K562 (cell line): ENCODE data around the gene CAMK2B. TPM values are rescaled to one million over a fixed set of nuclear protein-coding genes. Genes with fewer than 3 reads are reported as not detected.
A peak's percentile ranks its signal among the peaks of the same experiment; 100 is the strongest.

Source experiments
- ARID4B ChIP-seq: sonication (generic); formaldehyde crosslinking; IDR thresholded peaks from 2 replicates; pipeline ENCODE4 v1.8.0; 2022; ENCODE audit warnings: mild to moderate bottlenecking, missing genetic modification reagents
- ATF3 ChIP-seq, 2 experiments: fragments of 450-650 bp in 1 of 2; sonication (generic) in 1 of 2; formaldehyde crosslinking in 1 of 2; IDR thresholded peaks in 1 of 2; conservative IDR thresholded peaks in 1 of 2; 2 replicates each; pipeline versions ENCODE4 v1.6.1 to v1.8.1; 2016 to 2023; ENCODE audit warnings: mild to moderate bottlenecking in 2 of 2, moderate library complexity in 2 of 2, inconsistent platforms in 1 of 2, missing genetic modification reagents in 1 of 2
- CREB5 ChIP-seq: fragments of 250-450 bp; sonication (Bioruptor Pico); IDR thresholded peaks from 2 replicates; pipeline ENCODE4 v1.5.0; 2020; ENCODE audit warnings: mild to moderate bottlenecking
- ETV1 ChIP-seq: fragments of 450-650 bp; conservative IDR thresholded peaks from 2 replicates; pipeline ENCODE4 v1.6.1; 2016; ENCODE audit warnings: missing genetic modification characterization, control low read depth, low read depth, missing compliant biosample characterization
- ETV5 ChIP-seq: sonication (generic); formaldehyde crosslinking; IDR thresholded peaks from 2 replicates; pipeline ENCODE4 v1.4.0; 2020; ENCODE audit warnings: low read depth, mild to moderate bottlenecking, missing genetic modification reagents
- FIP1L1 ChIP-seq: fragments of 200-400 bp; formaldehyde crosslinking; IDR thresholded peaks from 2 replicates; pipeline ENCODE4 v1.6.1; 2018; ENCODE audit warnings: mild to moderate bottlenecking, low read depth, low read length; ENCODE audit not compliant: poor library complexity, severe bottlenecking
- JUN ChIP-seq, 2 experiments: sonication (generic) in 1 of 2; formaldehyde crosslinking in 1 of 2; IDR thresholded peaks; 2 replicates each; pipeline versions ENCODE4 v1.6.1 to v1.8.0; 2012 to 2022; ENCODE audit warnings: borderline replicate concordance in 2 of 2, mild to moderate bottlenecking in 2 of 2, improper control_type of control experiment in 1 of 2, low read depth in 1 of 2, low read length in 1 of 2, missing genetic modification reagents in 1 of 2
- MECOM ChIP-seq: fragments of 250-450 bp; sonication (Bioruptor Pico); IDR thresholded peaks from 2 replicates; pipeline ENCODE4 v1.8.0; 2022; ENCODE audit warnings: inconsistent platforms
- NFIC ChIP-seq: fragments of 450-650 bp; IDR thresholded peaks from 2 replicates; pipeline ENCODE4 v1.6.1; 2017; ENCODE audit warnings: mild to moderate bottlenecking, inconsistent platforms
- NUFIP1 ChIP-seq: fragments of 450-650 bp; IDR thresholded peaks from 2 replicates; pipeline ENCODE4 v1.6.1; 2018; ENCODE audit not compliant: partially characterized antibody
- SUPT5H ChIP-seq: fragments of 450-650 bp; IDR thresholded peaks from 2 replicates; pipeline ENCODE4 v1.6.1; 2016
- THAP7 ChIP-seq: fragments of 250-450 bp; sonication (Bioruptor Pico); IDR thresholded peaks from 2 replicates; pipeline ENCODE4 v1.5.0; 2021
- UBTF ChIP-seq, 2 experiments: IDR thresholded peaks; 2 replicates each; pipeline ENCODE4 v1.6.1; 2012; ENCODE audit warnings: improper control_type of control experiment in 2 of 2, low read depth in 2 of 2, low read length in 2 of 2, borderline replicate concordance in 1 of 2
- YBX1 ChIP-seq: fragments of 450-650 bp; IDR thresholded peaks from 2 replicates; pipeline ENCODE4 v1.7.1; 2016; ENCODE audit warnings: mild to moderate bottlenecking
- ZNF217 ChIP-seq: sonication (generic); formaldehyde crosslinking; IDR thresholded peaks from 2 replicates; pipeline ENCODE4 v1.8.0; 2022; ENCODE audit warnings: mild to moderate bottlenecking, missing genetic modification reagents
- polyA plus RNA-seq, 8 experiments: library from polyadenylated mRNA; depleted of rRNA in 4 of 8; stranded (reverse) in 5 of 8; unstranded in 3 of 8; fragments of >200 nt; fragmentation: Nextera tagmentation in 2 of 8; fragmentation: Illumina TruSeq in 1 of 8; extraction: Ambion mirVana in 2 of 8; extraction: Trizol in 1 of 8; gene quantifications; 2 replicates each; pipeline versions ENCODE4 v1.2.1 to v1.2.3, GENCODE V29; 2011 to 2014; ENCODE audit warnings: inconsistent platforms in 1 of 8, missing spikeins in 1 of 8
- total RNA-seq, 7 experiments: library from RNA; depleted of rRNA in 6 of 7; stranded (reverse); fragments of >200 nt in 6 of 7; fragmentation: Illumina TruSeq in 2 of 7; extraction: Trizol in 2 of 7; gene quantifications; 2 replicates each; pipeline versions ENCODE4 v1.2.1 to v1.2.3, GENCODE V29; 2011 to 2021; ENCODE audit warnings: low replicate concordance in 1 of 7

Gene CAMK2B
- total and polyA plus RNA-seq, 9 of the 15 experiments (the other 6 are each of a cell fraction or from before 2014, with no cell fraction given) = 0.04 to 0.09 (median 0.05) TPM; not detected in 4

GRCh38 chr7:44309271-44310091 lies 15.9 kb downstream of the CAMK2B start (continued):
- no peak for TF ChIP-seq ATF3 (IDR thresholded peaks at IDR 0.05)
- TF ChIP-seq ATF3 (CRISPR knock-in tag; conservative IDR thresholded peaks at IDR 0.05) = no peak
- no peak for TF ChIP-seq MECOM
- TF ChIP-seq ARID4B (CRISPR knock-in tag) = no peak
- no peak for TF ChIP-seq ETV5 (CRISPR knock-in tag)
- no peak for TF ChIP-seq SUPT5H
- no peak for TF ChIP-seq FIP1L1
- TF ChIP-seq CREB5 (CRISPR knock-in tag) = no peak
- TF ChIP-seq ETV1 (tag) = no peak
- TF ChIP-seq NUFIP1 = no peak
- peak; percentile 90 for TF ChIP-seq THAP7 (CRISPR knock-in tag)
- no peak for TF ChIP-seq YBX1
- TF ChIP-seq NFIC = no peak
- no peak for TF ChIP-seq JUN (IDR thresholded peaks at IDR 0.05; ENCODE audit: borderline replicate concordance, low read depth, low read length)
- TF ChIP-seq JUN (CRISPR knock-in tag; IDR thresholded peaks at IDR 0.05; ENCODE audit: borderline replicate concordance) = no peak
- TF ChIP-seq UBTF (IDR thresholded peaks at IDR 0.05; ENCODE audit: borderline replicate concordance in 1 of 2, low read depth in 2 of 2, low read length in 2 of 2) = 0 out of 4 replicates have a peak, but pooled peaks of 1 of the 2 experiments have one; percentile 54
- no peak for TF ChIP-seq ZNF217 (CRISPR knock-in tag)
